OCI-LY7 (cell line): ENCODE data around the gene MON1A. TPM values are rescaled to one million over a fixed set of nuclear protein-coding genes. Genes with fewer than 3 reads are reported as not detected.

ENCODE experiments used
- BruUV-seq: library from RNA; stranded (reverse); fragments of 400-500 nt; replicated peaks from 2 replicates; lab custom pipeline; 2021; lab: Mats Ljungman, UMichigan
- CTCF ChIA-PET: fragments of 300-600 bp; sonication (Branson Sonifier 250); formaldehyde crosslinking; loops from one replicate; lab custom pipeline; 2022; ENCODE audit warnings: antibody characterized with exemption; ENCODE audit not compliant: unreplicated experiment; lab: Charles Lee
- POLR2A ChIA-PET: fragments of 300-600 bp; sonication (Branson Sonifier 250); formaldehyde crosslinking; loops from one replicate; lab custom pipeline; 2022; ENCODE audit warnings: antibody characterized with exemption; lab: Charles Lee
- DNase-seq: peaks from one replicate; pipeline ENCODE4 v3.0.0-alpha.2; 2015; ENCODE audit warnings: low spot score
- H2AFZ ChIP-seq: fragments of 200-600 bp; sonication (generic), shearing (Covaris generic); 2 replicates; pipeline ENCODE4 v1.6.1; 2014; ENCODE audit warnings: mild to moderate bottlenecking, antibody characterized with exemption, low read length, moderate library complexity
- H3K27ac ChIP-seq: fragments of 200-600 bp; sonication (generic); 2 replicates; pipeline ENCODE4 v1.5.1; 2014; ENCODE audit warnings: mixed run types, low read depth, mild to moderate bottlenecking, moderate library complexity, low read length, inconsistent platforms; ENCODE audit not compliant: poor library complexity, severe bottlenecking
- H3K36me3 ChIP-seq: fragments of 200-600 bp; sonication (generic); 2 replicates; pipeline ENCODE4 v1.6.1; 2014; ENCODE audit warnings: mild to moderate bottlenecking, antibody characterized with exemption, low read length, moderate library complexity, mixed read lengths; ENCODE audit not compliant: insufficient read depth
- H3K4me1 ChIP-seq: fragments of 200-600 bp; sonication (generic); 2 replicates; pipeline ENCODE4 v1.5.1; 2014; ENCODE audit warnings: mild to moderate bottlenecking, low read length; ENCODE audit not compliant: insufficient read depth, poor library complexity, severe bottlenecking
- H3K4me2 ChIP-seq: fragments of 200-600 bp; sonication (generic); 2 replicates; pipeline ENCODE4 v1.6.1; 2014; ENCODE audit warnings: mild to moderate bottlenecking, low read length
- H3K4me3 ChIP-seq: fragments of 200-600 bp; sonication (generic); 2 replicates; pipeline ENCODE4 v1.5.1; 2014; ENCODE audit warnings: mild to moderate bottlenecking, low read depth, low read length; ENCODE audit not compliant: poor library complexity, severe bottlenecking
- H3K79me2 ChIP-seq: fragments of 200-600 bp; sonication (generic); 2 replicates; pipeline ENCODE4 v1.6.1; 2016; ENCODE audit warnings: low read depth, mild to moderate bottlenecking, low read length, moderate library complexity, mixed read lengths; ENCODE audit not compliant: insufficient read depth
- H3K9me2 ChIP-seq: fragments of 200-600 bp; sonication (generic); 2 replicates; pipeline ENCODE4 v1.6.1; 2016; ENCODE audit warnings: mild to moderate bottlenecking, low read length, mixed read lengths; ENCODE audit not compliant: insufficient read depth
- H3K9me3 ChIP-seq: fragments of 200-600 bp; sonication (generic); 2 replicates; pipeline ENCODE4 v1.6.1; 2014; ENCODE audit warnings: mild to moderate bottlenecking, mixed run types, low read length, mixed read lengths
- H4K20me1 ChIP-seq: fragments of 200-600 bp; sonication (generic); 2 replicates; pipeline ENCODE4 v1.6.1; 2014; ENCODE audit warnings: mild to moderate bottlenecking, antibody characterized with exemption, low read length, moderate library complexity, mixed read lengths; ENCODE audit not compliant: insufficient read depth
- CTCF ChIP-seq: fragments of 200-600 bp; sonication (generic); conservative IDR thresholded peaks from 2 replicates; pipeline ENCODE4 v1.5.1; 2014; ENCODE audit warnings: mild to moderate bottlenecking, antibody characterized with exemption, low read length, moderate library complexity, mixed read lengths
- EZH2phosphoT487 ChIP-seq: fragments of 200-600 bp; sonication (generic); IDR thresholded peaks from 2 replicates; pipeline ENCODE4 v1.6.1; 2018; ENCODE audit warnings: low read depth, borderline replicate concordance, mild to moderate bottlenecking, mixed run types, antibody characterized with exemption, low read length, moderate library complexity, mixed read lengths
- intact Hi-C: fragments of 100-400 bp; cut with micrococcal nuclease; formaldehyde crosslinking; loops from one replicate; pipeline ENCODE4 v1.10.0; 2022; ENCODE audit not compliant: unreplicated experiment
- total RNA-seq, 2 experiments: library from RNA; depleted of rRNA in 1 of 2; stranded (reverse); fragments of >200 nt in 1 of 2; shearing (Covaris generic) in 1 of 2; gene quantifications; 2 replicates each; pipeline ENCODE4 v1.2.3, GENCODE V29; 2014 to 2022

MON1A gene
- total RNA-seq, 2 experiments from 2014 or later = 7.3 to 10.4 TPM

DNA sequence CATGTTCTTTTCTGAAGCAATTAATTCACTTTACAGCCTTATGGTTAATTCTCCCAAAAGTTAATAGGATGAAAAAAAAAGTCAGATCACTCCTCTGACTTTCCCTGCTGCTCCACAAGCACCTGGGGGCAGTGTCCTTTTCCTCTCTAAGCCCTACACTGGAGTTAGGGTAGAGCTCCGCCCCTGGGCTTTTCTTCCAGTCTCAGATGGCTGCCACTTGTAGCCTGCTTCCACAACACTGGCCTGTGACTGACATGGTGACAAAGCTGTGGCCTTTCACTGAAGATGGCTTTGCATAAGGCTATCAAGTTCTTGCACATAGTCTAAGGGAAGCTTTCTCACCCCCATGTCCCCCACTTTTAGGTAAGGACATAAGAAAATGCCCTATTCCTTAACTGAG is 1.3 kb upstream of the MON1A start:
- Histone ChIP-seq H3K4me2 (peak overlapping the region; percentile 89), H3K36me3 (no peaks in the 10 kb centered on the region), H3K9me2 (no peaks in the 10 kb centered on the region), H3K4me1 (peaks cover 32% of the 10 kb centered on the region), H2AFZ (peak overlapping the region; percentile 96), H4K20me1 (no peaks in the 10 kb centered on the region), H3K4me3 (no peak overlapping the region), H3K9me3 (no peaks in the 10 kb centered on the region), H3K27ac (peak overlapping the region; percentile 51), H3K79me2 (no peaks in the 10 kb centered on the region)
- intact Hi-C loops = no loop called here
- POLR2A ChIA-PET = interaction anchor here (0.9 to 3.6 kb wide), 6 partner anchors 9 to 74 kb away, joined by 3 to 32 read pairs (median 4); partner anchors contain the start of gene RBM6
- TF ChIP-seq EZH2phosphoT487 (no peak), CTCF (peak; percentile 62)
- BruUV-seq = no TSS peak
- DNase-seq = peak; percentile 75
- CTCF ChIA-PET = interaction anchor here (0.5 to 1.0 kb wide), 2 partner anchors 9 to 16 kb away, joined by 4 to 5 read pairs; partner anchors contain the start of gene RBM6

DNA sequence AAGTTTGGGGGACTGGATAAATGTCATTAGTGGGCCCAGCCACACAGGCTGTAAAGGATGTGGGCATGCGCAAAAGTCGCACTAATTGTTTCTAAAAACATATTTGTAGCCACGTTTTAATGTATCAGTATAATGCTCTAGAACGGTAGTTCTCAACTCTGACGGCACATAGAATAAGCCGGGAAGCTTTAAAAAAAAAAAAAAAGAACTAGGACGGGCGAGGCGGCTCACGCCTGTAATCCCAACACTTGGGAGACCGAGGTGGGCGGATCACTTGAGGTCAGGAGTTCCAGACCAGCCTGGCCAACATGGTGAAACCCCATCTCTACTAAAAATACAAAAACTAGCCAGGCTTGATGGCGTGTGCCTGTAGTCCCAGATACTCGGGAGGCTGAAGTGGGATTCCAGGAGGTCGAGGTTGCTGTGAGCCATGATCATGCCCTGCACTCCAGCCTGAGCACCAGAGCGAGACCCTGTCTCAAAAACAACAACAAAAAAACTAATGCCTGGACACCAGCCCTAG is 618 bp upstream of the MON1A start:
- no peak for DNase-seq
- H3K79me2 ChIP-seq = no peaks in the 10 kb centered on the region
- intact Hi-C loops = no loop called here
- peak overlapping the region; percentile 89 for H3K4me2 ChIP-seq
- ChIA-PET CTCF (interaction anchor here (0.6 to 1.4 kb wide), 3 partner anchors 10 to 20 kb away, joined by 4 to 6 read pairs (median 5); partner anchors contain the start of gene RBM6), POLR2A (interaction anchor here (0.6 to 3.6 kb wide), 7 partner anchors 10 to 1972 kb away, joined by 3 to 32 read pairs (median 4); partner anchors contain the start of gene RBM6)
- H3K9me2 ChIP-seq = no peaks in the 10 kb centered on the region
- TF ChIP-seq EZH2phosphoT487 (no peak), CTCF (no peak)
- H4K20me1 ChIP-seq = no peaks in the 10 kb centered on the region
- H3K9me3 ChIP-seq = no peaks in the 10 kb centered on the region
- BruUV-seq = no TSS peak
- H3K36me3 ChIP-seq = no peaks in the 10 kb centered on the region
- peak overlapping the region; percentile 51 for H3K27ac ChIP-seq
- H3K4me1 ChIP-seq = peaks cover 32% of the 10 kb centered on the region
- peak overlapping the region; percentile 76 for H3K4me3 ChIP-seq
- H2AFZ ChIP-seq = peak overlapping the region; percentile 96

GRCh38 chr3:49928481-49929017 is 1.1 kb downstream of the MON1A start:
- Histone ChIP-seq H2AFZ (no peak overlapping the region; the same call in 1 of the 2 replicates), H3K4me3 (peak overlapping the region; percentile 76), H3K36me3 (0 out of 2 replicates have a peak, but pooled peaks cover 5% of the 10 kb centered on the region), H3K9me2 (no peaks in the 10 kb centered on the region), H3K79me2 (no peaks in the 10 kb centered on the region), H3K4me2 (peak overlapping the region; percentile 89), H4K20me1 (no peaks in the 10 kb centered on the region), H3K4me1 (peaks cover 32% of the 10 kb centered on the region), H3K9me3 (no peaks in the 10 kb centered on the region), H3K27ac (no peak overlapping the region)
- DNase-seq = no peak
- intact Hi-C loops = no loop called here
- POLR2A ChIA-PET = interaction anchor here (0.6 to 3.6 kb wide), 4 partner anchors 9 to 1572 kb away, joined by 3 to 32 read pairs (median 6); partner anchors contain the start of gene RBM6
- CTCF ChIA-PET = interaction anchor here (0.5 kb wide), 1 partner anchor 140 kb away, joined by 3 read pairs; no protein-coding TSS in a partner anchor
- BruUV-seq = no TSS peak
- TF ChIP-seq CTCF (no peak), EZH2phosphoT487 (no peak)
